ENCODE data around the gene PTPRR.

Gene PTPRR

GRCh38 chr12:70910666-70911065 is 9.9 kb downstream of the PTPRR start:
- DNase-seq (ENCODE audit: low read depth), result no peak

GRCh38 chr12:70908978-70909377 is 11.6 kb downstream of the PTPRR start:
- no peak for DNase-seq (ENCODE audit: low read depth)

- DNase-seq (ENCODE audit: low read depth), result no peak
Observed at GRCh38 chr12:70907412-70907811, 13.1 kb downstream of the PTPRR start.

GRCh38 chr12:70895956-70896355 is 24.6 kb downstream of the PTPRR start:
- DNase-seq (ENCODE audit: low read depth), result no peak

- no peak for DNase-seq (ENCODE audit: low read depth)
Observed at GRCh38 chr12:70892593-70892992, 27.9 kb downstream of the PTPRR start.

- no peak for DNase-seq (ENCODE audit: low read depth)
Observed at GRCh38 chr12:70890895-70891832, 29.4 kb downstream of the PTPRR start.

- no peak for DNase-seq (ENCODE audit: low read depth)
Observed at GRCh38 chr12:70885956-70886355, 34.6 kb downstream of the PTPRR start.

GRCh38 chr12:70883855-70884254 is 36.7 kb downstream of the PTPRR start:
- no peak for DNase-seq (ENCODE audit: low read depth)

- DNase-seq (ENCODE audit: low read depth), result no peak
Observed at GRCh38 chr12:70880744-70881143, 39.8 kb downstream of the PTPRR start.

GRCh38 chr12:70876952-70877351 is 43.6 kb downstream of the PTPRR start:
- no peak for DNase-seq (ENCODE audit: low read depth)

GRCh38 chr12:70875628-70876027 is 44.9 kb downstream of the PTPRR start:
- no peak for DNase-seq (ENCODE audit: low read depth)

- no peak for DNase-seq (ENCODE audit: low read depth)
Observed at GRCh38 chr12:70854881-70855568, 65.5 kb downstream of the PTPRR start.

- DNase-seq (ENCODE audit: low read depth), result no peak
Observed at GRCh38 chr12:70854138-70854537, 66.4 kb downstream of the PTPRR start.

- DNase-seq (ENCODE audit: low read depth), result no peak
Observed at GRCh38 chr12:70853326-70853725, 67.2 kb downstream of the PTPRR start.

GRCh38 chr12:70852416-70853150 is 68.0 kb downstream of the PTPRR start:
- no peak for DNase-seq (ENCODE audit: low read depth)

- DNase-seq (ENCODE audit: low read depth), result no peak
Observed at GRCh38 chr12:70849265-70849960, 71.1 kb downstream of the PTPRR start.

- no peak for DNase-seq (ENCODE audit: low read depth)
Observed at GRCh38 chr12:70847871-70848270, 72.7 kb downstream of the PTPRR start.

GRCh38 chr12:70845268-70845667 is 75.3 kb downstream of the PTPRR start:
- no peak for DNase-seq (ENCODE audit: low read depth)

- no peak for DNase-seq (ENCODE audit: low read depth)
Observed at GRCh38 chr12:70843363-70843762, 77.2 kb downstream of the PTPRR start.

GRCh38 chr12:70842942-70843341 is 77.6 kb downstream of the PTPRR start:
- DNase-seq (ENCODE audit: low read depth), result no peak

GRCh38 chr12:70842136-70842535 is 78.4 kb downstream of the PTPRR start:
- DNase-seq (ENCODE audit: low read depth), result no peak

Measured in stimulated activated CD8-positive, alpha-beta memory T cell treated with anti-CD3 and anti-CD28 coated beads, Interleukin-15, amount 100 ng/mL, for 24 hours (primary cell).